Neutrophil (primary cell): Measurements from ENCODE around the gene PSD2.

Source experiments
- H3K27ac ChIP-seq: fragments of 200-600 bp; sonication (generic); 2 replicates; pipeline ENCODE4 v1.5.1; 2016; ENCODE audit warnings: mild to moderate bottlenecking, moderate library complexity
- H3K27me3 ChIP-seq: fragments of 200-600 bp; sonication (generic); 2 replicates; pipeline ENCODE4 v1.6.0; 2016; ENCODE audit warnings: mild to moderate bottlenecking
- H3K36me3 ChIP-seq: fragments of 200-600 bp; sonication (generic); 2 replicates; pipeline ENCODE4 v1.5.1; 2017
- H3K4me1 ChIP-seq, 2 experiments: fragments of 200-600 bp in 1 of 2; sonication (generic) in 1 of 2; 1 replicate in 1 of 2; 2 replicates in 1 of 2; pipeline versions ENCODE4 v1.5.1 to v1.6.1; 2013 to 2016; ENCODE audit warnings: low read depth in 1 of 2, low read length in 1 of 2, mild to moderate bottlenecking in 1 of 2, moderate library complexity in 1 of 2; ENCODE audit not compliant: control insufficient read depth in 1 of 2, insufficient read depth in 1 of 2
- H3K4me3 ChIP-seq, 2 experiments: fragments of 200-600 bp in 1 of 2; sonication (generic) in 1 of 2; 1 replicate in 1 of 2; 2 replicates in 1 of 2; pipeline ENCODE4 v1.5.1; 2013 to 2016; ENCODE audit warnings: low read depth in 1 of 2, low read length in 1 of 2, mild to moderate bottlenecking in 1 of 2, moderate library complexity in 1 of 2
- H3K9me3 ChIP-seq: fragments of 200-600 bp; sonication (generic); 2 replicates; pipeline ENCODE4 v1.5.1; 2016
- CTCF ChIP-seq: fragments of 200-600 bp; sonication (generic); IDR thresholded peaks from 2 replicates; pipeline ENCODE4 v1.5.1; 2016; ENCODE audit warnings: antibody characterized with exemption

PSD2 gene

GRCh38 chr5:139849501-139849900, 53.9 kb downstream of the PSD2 start:
- Histone ChIP-seq H3K36me3 (no peaks in the 10 kb centered on the region), H3K9me3 (no peaks in the 10 kb centered on the region), H3K27ac (no peak overlapping the region), H3K4me1 (peaks cover 0 to 7% of the 10 kb centered on the region in 2 experiments), H3K27me3 (peaks cover 77% of the 10 kb centered on the region), H3K4me3 (no peak overlapping the region)
- no peak for TF ChIP-seq CTCF

- TF ChIP-seq CTCF = no peak
- H3K4me1 ChIP-seq = peaks cover 0 to 7% of the 10 kb centered on the region in 2 experiments
- H3K36me3 ChIP-seq = no peaks in the 10 kb centered on the region
- no peak overlapping the region for H3K27ac ChIP-seq
- H3K27me3 ChIP-seq = peaks cover 73% of the 10 kb centered on the region
- H3K4me3 ChIP-seq = no peak overlapping the region
- H3K9me3 ChIP-seq = no peaks in the 10 kb centered on the region
Measured at GRCh38 chr5:139849942-139850341, 54.3 kb downstream of the PSD2 start.

GRCh38 chr5:139850423-139851016, 54.9 kb downstream of the PSD2 start:
- Histone ChIP-seq H3K27me3 (peaks cover 67% of the 10 kb centered on the region), H3K4me1 (peaks cover 0 to 7% of the 10 kb centered on the region in 2 experiments)
- no peak for TF ChIP-seq CTCF

GRCh38 chr5:139851558-139851957, 56.0 kb downstream of the PSD2 start:
- Histone ChIP-seq H3K4me3 (no peak overlapping the region), H3K4me1 (peaks cover 0 to 7% of the 10 kb centered on the region in 2 experiments), H3K27ac (no peak overlapping the region), H3K9me3 (no peaks in the 10 kb centered on the region), H3K36me3 (no peaks in the 10 kb centered on the region), H3K27me3 (peaks cover 57% of the 10 kb centered on the region)
- TF ChIP-seq CTCF = no peak

More at GRCh38 chr5:139850423-139851016, 54.9 kb downstream of the PSD2 start:
- H3K4me3 ChIP-seq = no peak overlapping the region
- H3K9me3 ChIP-seq = no peaks in the 10 kb centered on the region
- H3K36me3 ChIP-seq = no peaks in the 10 kb centered on the region
- no peak overlapping the region for H3K27ac ChIP-seq

- Histone ChIP-seq H3K27ac (no peak overlapping the region), H3K9me3 (no peaks in the 10 kb centered on the region), H3K36me3 (no peaks in the 10 kb centered on the region), H3K4me1 (peaks cover 0 to 7% of the 10 kb centered on the region in 2 experiments), H3K4me3 (no peak overlapping the region), H3K27me3 (peaks cover 51% of the 10 kb centered on the region)
- TF ChIP-seq CTCF = no peak
Measured at GRCh38 chr5:139852696-139853095, 57.1 kb downstream of the PSD2 start.
